A549 (cell line): Measurements from ENCODE around the gene CAMK4. TPM values are rescaled to one million over a fixed set of nuclear protein-coding genes. Genes with fewer than 3 reads are reported as not detected.

ENCODE experiments used
- ATAC-seq, 2 experiments: fragments of 200-7000 bp in 1 of 2; fragments of >200 bp in 1 of 2; cut with Nextera tagmentation in 1 of 2; cut with Tn5 transposase in 1 of 2; 3 replicates each; pipeline versions ENCODE4 v1.8.0 to v1.9.1; 2018 to 2020; ENCODE audit warnings: mild to moderate bottlenecking in 1 of 2, moderate library complexity in 1 of 2
- CTCF ChIA-PET: fragments of 300-600 bp; sonication (Branson Sonifier 250); formaldehyde crosslinking; extraction: SDS; loops from one replicate; lab custom pipeline; 2021; ENCODE audit warnings: antibody characterized with exemption, inconsistent platforms; lab: Yijun Ruan, JAX
- POLR2A ChIA-PET: fragments of 350-600 bp; formaldehyde crosslinking; extraction: SDS; loops from one replicate; lab custom pipeline; 2021; ENCODE audit warnings: antibody characterized with exemption, inconsistent platforms; lab: Yijun Ruan, JAX
- DNase-seq, 2 experiments: peaks; one replicate each; pipeline versions ENCODE4 v3.0.0 to v3.0.0-alpha.2; 2011 to 2016; ENCODE audit warnings: low read depth in 1 of 2, low spot score in 1 of 2
- FAIRE-seq: peaks from 2 replicates; lab custom pipeline; 2011; peaks lifted over from hg19 to GRCh38; lab: Jason Lieb, UNC
- H3K27ac ChIP-seq, 2 experiments: fragments of >200 bp; sonication (Bioruptor Twin); formaldehyde crosslinking; 3 replicates each; pipeline ENCODE4 v1.5.1; 2016 to 2017
- H3K4me1 ChIP-seq: fragments of >200 bp; sonication (Bioruptor Twin); formaldehyde crosslinking; 3 replicates; pipeline ENCODE4 v1.6.1; 2016
- H3K4me2 ChIP-seq: fragments of >200 bp; sonication (Bioruptor Twin); formaldehyde crosslinking; 3 replicates; pipeline ENCODE4 v1.6.1; 2016
- H3K4me3 ChIP-seq: fragments of >200 bp; sonication (Bioruptor Twin); formaldehyde crosslinking; 3 replicates; pipeline ENCODE4 v1.5.1; 2016
- H3K9me3 ChIP-seq: fragments of >200 bp; sonication (Bioruptor Twin); formaldehyde crosslinking; 3 replicates; pipeline ENCODE4 v1.6.1; 2016
- ATOH8 ChIP-seq: fragments of 250-450 bp; sonication (Bioruptor Pico); IDR thresholded peaks from 2 replicates; pipeline ENCODE4 v1.5.0; 2020; ENCODE audit warnings: low read depth, mild to moderate bottlenecking, moderate library complexity
- BHLHE40 ChIP-seq: IDR thresholded peaks from 2 replicates; pipeline ENCODE4 v1.6.1; 2012; ENCODE audit warnings: low read depth, low read length, inconsistent platforms
- E2F6 ChIP-seq: IDR thresholded peaks from 2 replicates; pipeline ENCODE4 v1.6.1; 2012; ENCODE audit warnings: low read depth, borderline replicate concordance
- EHF ChIP-seq: fragments of 250-450 bp; sonication (Bioruptor Pico); IDR thresholded peaks from 2 replicates; pipeline ENCODE4 v1.5.0; 2020; ENCODE audit warnings: mild to moderate bottlenecking
- EHMT2 ChIP-seq: fragments of 200-600 bp; sonication (generic); IDR thresholded peaks from 2 replicates; pipeline ENCODE4 v1.6.1; 2016; ENCODE audit warnings: antibody characterized with exemption, low read depth, mild to moderate bottlenecking, moderate library complexity
- EP300 ChIP-seq, 2 experiments: fragments of >200 bp; sonication (Bioruptor Twin); formaldehyde crosslinking; IDR thresholded peaks; 2 replicates in 1 of 2; 3 replicates in 1 of 2; pipeline ENCODE4 v1.6.1; 2016 to 2017
- FOSB ChIP-seq: fragments of 250-450 bp; sonication (Bioruptor Pico); IDR thresholded peaks from 2 replicates; pipeline ENCODE4 v1.5.0; 2020; ENCODE audit warnings: mild to moderate bottlenecking, moderate library complexity
- FOSL2 ChIP-seq, 2 experiments: fragments of 450-650 bp in 1 of 2; fragments of >200 bp in 1 of 2; sonication (Bioruptor Twin) in 1 of 2; formaldehyde crosslinking; IDR thresholded peaks; 2 replicates each; pipeline versions ENCODE4 v1.5.0 to v1.6.1; 2016 to 2020; ENCODE audit warnings: mild to moderate bottlenecking in 1 of 2, moderate library complexity in 1 of 2
- FOXS1 ChIP-seq: fragments of 250-450 bp; sonication (Bioruptor Pico); IDR thresholded peaks from 2 replicates; pipeline ENCODE4 v1.5.0; 2020; ENCODE audit warnings: mild to moderate bottlenecking, moderate library complexity
- GATA3 ChIP-seq: IDR thresholded peaks from 2 replicates; pipeline ENCODE4 v1.6.1; 2012; ENCODE audit warnings: borderline replicate concordance
- HDAC2 ChIP-seq: fragments of 200-600 bp; sonication (generic); IDR thresholded peaks from 2 replicates; pipeline ENCODE4 v1.6.1; 2016
- HOXB5 ChIP-seq: fragments of 250-450 bp; sonication (Bioruptor Pico); IDR thresholded peaks from 2 replicates; pipeline ENCODE4 v1.5.0; 2020; ENCODE audit warnings: mild to moderate bottlenecking, moderate library complexity
- KDM1A ChIP-seq: fragments of 200-600 bp; sonication (generic); IDR thresholded peaks from 2 replicates; pipeline ENCODE4 v1.6.1; 2016; ENCODE audit warnings: low read depth, mild to moderate bottlenecking
- MAFK ChIP-seq: fragments of 450-650 bp; IDR thresholded peaks from 2 replicates; pipeline ENCODE4 v1.6.1; 2014; ENCODE audit not compliant: partially characterized antibody
- NR3C1 ChIP-seq: fragments of >200 bp; sonication (Bioruptor Twin); formaldehyde crosslinking; IDR thresholded peaks from 3 replicates; pipeline ENCODE4 v1.6.1; 2017
- POLR2A ChIP-seq: IDR thresholded peaks from 2 replicates; pipeline ENCODE4 v1.6.1; 2012; ENCODE audit warnings: mild to moderate bottlenecking, low read length
- RAD21 ChIP-seq, 2 experiments: fragments of >200 bp in 1 of 2; sonication (Bioruptor Twin) in 1 of 2; formaldehyde crosslinking in 1 of 2; IDR thresholded peaks in 1 of 2; conservative IDR thresholded peaks in 1 of 2; 2 replicates in 1 of 2; 3 replicates in 1 of 2; pipeline ENCODE4 v1.6.1; 2012 to 2018; ENCODE audit warnings: inconsistent platforms in 1 of 2
- RARB ChIP-seq: fragments of 250-450 bp; sonication (Bioruptor Pico); IDR thresholded peaks from 2 replicates; pipeline ENCODE4 v1.8.0; 2021; ENCODE audit warnings: mild to moderate bottlenecking, moderate library complexity
- REST ChIP-seq: fragments of 200-600 bp; sonication (generic); IDR thresholded peaks from 2 replicates; pipeline ENCODE4 v1.6.1; 2016; ENCODE audit warnings: antibody characterized with exemption, mild to moderate bottlenecking, moderate library complexity
- RFX5 ChIP-seq: fragments of 450-650 bp; IDR thresholded peaks from 2 replicates; pipeline ENCODE4 v1.7.1; 2014; ENCODE audit warnings: antibody characterized with exemption, mild to moderate bottlenecking, moderate library complexity
- RNF2 ChIP-seq: fragments of 200-600 bp; sonication (generic); IDR thresholded peaks from 2 replicates; pipeline ENCODE4 v1.6.1; 2016; ENCODE audit warnings: low read depth, mild to moderate bottlenecking, antibody characterized with exemption, moderate library complexity, borderline replicate concordance
- SMC3 ChIP-seq: fragments of >200 bp; sonication (Bioruptor Twin); formaldehyde crosslinking; IDR thresholded peaks from 3 replicates; pipeline ENCODE4 v1.6.1; 2018; ENCODE audit warnings: inconsistent platforms
- ZFP36 ChIP-seq: fragments of 450-650 bp; IDR thresholded peaks from 2 replicates; pipeline ENCODE4 v1.6.1; 2014; ENCODE audit warnings: borderline replicate concordance; ENCODE audit not compliant: partially characterized antibody
- WGBS: methylation state at CpG from one replicate; pipeline ENCODE4 v1.1.6; 2017; ENCODE audit errors: missing lambda C conversion rate; 5-methylcytosine and 5-hydroxymethylcytosine counted together
- polyA plus RNA-seq, 4 experiments: library from polyadenylated mRNA; depleted of rRNA in 3 of 4; stranded (reverse); fragments of >200 nt; fragmentation: RNase III in 1 of 4; extraction: RNeasy Plus Mini Kit Qiagen cat#74134 plus additional on column Dnase treatment in 1 of 4; gene quantifications; 2 replicates in 3 of 4; 3 replicates in 1 of 4; pipeline ENCODE4 v1.2.3, GENCODE V29; 2011 to 2017
- TF ChIP-seq, protein P1 (sequence below): fragments of 450-650 bp; IDR thresholded peaks from 2 replicates; pipeline ENCODE4 v1.6.1; 2014; ENCODE audit warnings: antibody characterized with exemption
- TF ChIP-seq, protein P2 (sequence below): fragments of 150-350 bp; IDR thresholded peaks from 2 replicates; pipeline ENCODE4 v1.6.1; 2014; ENCODE audit warnings: low read depth, mild to moderate bottlenecking, low read length
- TF ChIP-seq, protein P3 (sequence below): IDR thresholded peaks from 2 replicates; pipeline ENCODE4 v1.6.1; 2012

The CAMK4 gene
- polyA plus RNA-seq, 2 of the 4 experiments (the other 2 are of a cell fraction): not detected

DNA sequence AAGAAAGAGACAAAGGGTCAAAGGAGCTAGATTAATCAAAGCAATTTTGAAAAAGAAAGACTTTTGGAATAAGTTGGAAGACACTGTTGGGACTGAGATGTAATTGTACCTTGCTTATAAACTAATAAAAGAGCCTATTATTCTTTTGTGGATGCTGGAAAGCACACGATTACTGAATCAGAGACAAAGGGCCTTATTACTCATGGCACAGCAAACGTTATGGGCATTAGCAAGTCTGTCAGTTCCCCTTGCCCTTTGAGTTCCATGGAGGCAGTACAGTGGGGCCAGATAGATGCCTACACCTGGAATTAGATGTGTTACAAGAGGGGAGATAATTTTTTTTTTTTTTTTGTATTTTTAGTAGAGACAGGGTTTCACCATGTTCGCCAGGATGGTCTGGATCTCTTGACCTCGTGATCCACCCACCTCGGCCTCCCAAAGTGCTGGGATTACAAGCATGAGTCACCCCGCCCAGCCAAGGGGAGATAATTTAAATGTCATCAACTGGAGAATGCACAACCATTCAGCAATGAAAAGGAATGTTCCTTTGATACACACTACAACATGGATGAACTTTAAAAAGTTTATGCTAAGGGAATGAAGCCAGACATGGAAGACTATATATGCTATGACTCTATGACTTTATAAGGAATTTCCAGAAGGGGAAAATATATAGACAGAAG lies 159.2 kb downstream of the CAMK4 start:
- Histone ChIP-seq H3K9me3 (no peaks in the 10 kb centered on the region), H3K4me3 (no peak overlapping the region), H3K4me2 (no peak overlapping the region), H3K4me1 (no peaks in the 10 kb centered on the region)
- no peak for DNase-seq
- ATAC-seq: no peak
- no peak for FAIRE-seq
- CTCF ChIA-PET: no interaction called here
- TF ChIP-seq E2F6: no peak
- no peak for TF ChIP-seq ZFP36
- TF ChIP-seq ATOH8 (CRISPR knock-in tag): no peak
- no peak for TF ChIP-seq HDAC2
- no peak for TF ChIP-seq RARB
- TF ChIP-seq, protein P1, sequence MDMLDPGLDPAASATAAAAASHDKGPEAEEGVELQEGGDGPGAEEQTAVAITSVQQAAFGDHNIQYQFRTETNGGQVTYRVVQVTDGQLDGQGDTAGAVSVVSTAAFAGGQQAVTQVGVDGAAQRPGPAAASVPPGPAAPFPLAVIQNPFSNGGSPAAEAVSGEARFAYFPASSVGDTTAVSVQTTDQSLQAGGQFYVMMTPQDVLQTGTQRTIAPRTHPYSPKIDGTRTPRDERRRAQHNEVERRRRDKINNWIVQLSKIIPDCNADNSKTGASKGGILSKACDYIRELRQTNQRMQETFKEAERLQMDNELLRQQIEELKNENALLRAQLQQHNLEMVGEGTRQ: no peak
- TF ChIP-seq FOSB (CRISPR knock-in tag): no peak
- no peak for TF ChIP-seq GATA3
- no peak for TF ChIP-seq FOXS1 (CRISPR knock-in tag)
- TF ChIP-seq BHLHE40: no peak
- TF ChIP-seq REST: no peak
- no peak for TF ChIP-seq POLR2A
- TF ChIP-seq NR3C1: no peak
- no peak for TF ChIP-seq FOSL2 (IDR thresholded peaks at IDR 0.05)
- TF ChIP-seq FOSL2 (CRISPR knock-in tag; IDR thresholded peaks at IDR 0.05): no peak
- no peak for TF ChIP-seq RNF2
- TF ChIP-seq EHMT2: no peak
- TF ChIP-seq, all 56 proteins: peak for 0
- WGBS: 4% methylated on average over 6 of the region's 6 CpGs
- POLR2A ChIA-PET: no interaction called here
- H3K27ac ChIP-seq: no peak overlapping the region

- H3K4me1 ChIP-seq: no peaks in the 10 kb centered on the region
- H3K27ac ChIP-seq: no peak overlapping the region
- FAIRE-seq: no peak
- DNase-seq: no peak
- H3K9me3 ChIP-seq: no peaks in the 10 kb centered on the region
- no peak overlapping the region for H3K4me2 ChIP-seq
- H3K4me3 ChIP-seq: no peak overlapping the region
- no peak for ATAC-seq
- 2% methylated on average over 3 of the region's 3 CpGs for WGBS
- POLR2A ChIA-PET: no interaction called here
- no peak for TF ChIP-seq EHMT2
- TF ChIP-seq RNF2: no peak
- TF ChIP-seq E2F6: no peak
- TF ChIP-seq RAD21 (conservative IDR thresholded peaks at IDR 0.05 in 1 of 2, IDR thresholded peaks at IDR 0.05 in 1 of 2): no peak
- no peak for TF ChIP-seq HOXB5 (CRISPR knock-in tag)
- TF ChIP-seq EHF: no peak
- no peak for TF ChIP-seq ZFP36
- TF ChIP-seq, protein P2, sequence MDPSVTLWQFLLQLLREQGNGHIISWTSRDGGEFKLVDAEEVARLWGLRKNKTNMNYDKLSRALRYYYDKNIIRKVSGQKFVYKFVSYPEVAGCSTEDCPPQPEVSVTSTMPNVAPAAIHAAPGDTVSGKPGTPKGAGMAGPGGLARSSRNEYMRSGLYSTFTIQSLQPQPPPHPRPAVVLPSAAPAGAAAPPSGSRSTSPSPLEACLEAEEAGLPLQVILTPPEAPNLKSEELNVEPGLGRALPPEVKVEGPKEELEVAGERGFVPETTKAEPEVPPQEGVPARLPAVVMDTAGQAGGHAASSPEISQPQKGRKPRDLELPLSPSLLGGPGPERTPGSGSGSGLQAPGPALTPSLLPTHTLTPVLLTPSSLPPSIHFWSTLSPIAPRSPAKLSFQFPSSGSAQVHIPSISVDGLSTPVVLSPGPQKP: no peak
- no peak for TF ChIP-seq MAFK
- TF ChIP-seq SMC3: no peak
- no peak for TF ChIP-seq KDM1A
- TF ChIP-seq RFX5: no peak
- TF ChIP-seq EP300 (IDR thresholded peaks at IDR 0.05): no peak
- TF ChIP-seq, protein P3, sequence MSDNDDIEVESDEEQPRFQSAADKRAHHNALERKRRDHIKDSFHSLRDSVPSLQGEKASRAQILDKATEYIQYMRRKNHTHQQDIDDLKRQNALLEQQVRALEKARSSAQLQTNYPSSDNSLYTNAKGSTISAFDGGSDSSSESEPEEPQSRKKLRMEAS: no peak
- CTCF ChIA-PET: no interaction called here
These were observed 160.0 kb downstream of the CAMK4 start for GRCh38 chr5:111384220-111384619.
